HG03575 (cell line): ENCODE measurements around the gene LAMA2.

Source experiments
- ATAC-seq: cut with Tn5 transposase; IDR thresholded peaks from one replicate; pipeline ENCODE4 v1.9.1; 2021; ENCODE audit not compliant: unreplicated experiment, insufficient number of reproducible peaks, low FRiP score; ENCODE audit errors: extremely low read depth

The LAMA2 gene

GRCh38 chr6:129356129-129356528 lies 473.2 kb downstream of the LAMA2 start:
- no peak for ATAC-seq

GRCh38 chr6:129359811-129360681 lies 477.1 kb downstream of the LAMA2 start:
- no peak for ATAC-seq

DNA sequence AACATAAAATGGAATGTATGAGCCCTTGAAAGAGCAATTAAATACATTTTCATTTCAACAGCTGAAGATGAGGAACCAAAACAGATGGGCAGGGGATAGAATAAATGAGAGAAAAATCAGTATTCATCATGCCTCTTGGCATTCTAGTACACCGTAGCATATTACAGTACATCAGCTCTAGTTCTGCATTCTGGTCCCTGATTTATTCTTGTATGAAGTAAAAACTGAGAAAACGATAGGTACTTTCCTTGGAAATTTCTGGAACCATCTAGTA lies 477.7 kb downstream of the LAMA2 start:
- no peak for ATAC-seq

DNA sequence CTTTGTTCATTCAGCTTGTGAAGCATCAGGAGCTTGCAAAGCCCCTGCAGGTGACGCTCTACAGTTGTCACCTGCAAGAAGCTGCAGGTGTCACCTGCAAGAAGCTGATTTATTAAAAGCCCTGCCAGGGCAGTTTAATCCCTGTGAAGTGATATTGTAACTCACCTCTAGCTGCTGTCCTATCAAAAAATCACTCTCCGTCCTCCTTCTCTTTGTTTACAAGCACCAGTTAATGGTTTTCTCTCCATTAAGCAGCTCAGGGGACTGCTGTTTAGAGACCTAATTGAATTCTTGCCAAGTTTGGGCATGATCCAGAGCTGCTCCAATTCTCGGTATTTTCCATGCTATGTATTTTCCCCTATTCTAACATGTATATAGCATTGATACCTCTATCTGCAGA lies 481.1 kb downstream of the LAMA2 start:
- no peak for ATAC-seq

DNA sequence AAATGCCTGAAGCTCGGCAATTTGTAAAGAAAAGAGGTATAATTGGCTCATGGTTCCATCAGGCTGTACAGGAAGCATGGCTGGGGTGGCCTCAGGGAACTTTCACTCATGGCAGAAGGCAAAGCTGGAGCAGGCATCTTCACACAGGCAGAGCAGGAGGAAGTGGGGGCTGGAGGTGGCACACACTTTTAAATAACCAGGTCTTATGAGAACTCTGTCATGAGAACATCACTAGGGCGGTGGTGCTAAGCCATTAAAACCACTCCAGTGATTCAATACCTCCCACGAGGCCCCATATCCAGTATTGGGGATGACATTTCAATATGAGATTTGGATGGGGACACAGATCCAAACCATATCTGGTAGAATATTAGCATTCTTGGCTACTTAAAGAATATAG lies 481.8 kb downstream of the LAMA2 start:
- no peak for ATAC-seq

DNA sequence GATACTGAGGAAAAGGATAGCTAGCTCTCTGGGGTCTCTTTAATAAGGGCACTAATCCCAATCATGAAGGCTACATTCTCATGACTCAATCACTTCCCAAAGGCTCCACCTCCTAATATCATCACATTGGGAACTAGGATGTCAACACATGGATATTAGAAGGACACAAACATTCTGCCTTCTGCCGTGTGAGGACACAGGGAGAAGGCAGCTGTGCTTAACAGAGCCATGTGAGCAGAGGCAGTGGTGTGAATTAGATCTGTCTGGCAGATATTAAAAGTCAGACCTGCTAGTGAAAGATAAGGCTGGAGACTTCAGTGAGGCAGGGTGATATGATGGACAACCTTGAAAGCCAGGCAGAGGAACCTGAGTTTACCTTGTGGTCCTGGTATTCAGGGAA lies 485.1 kb downstream of the LAMA2 start:
- ATAC-seq = no peak

DNA sequence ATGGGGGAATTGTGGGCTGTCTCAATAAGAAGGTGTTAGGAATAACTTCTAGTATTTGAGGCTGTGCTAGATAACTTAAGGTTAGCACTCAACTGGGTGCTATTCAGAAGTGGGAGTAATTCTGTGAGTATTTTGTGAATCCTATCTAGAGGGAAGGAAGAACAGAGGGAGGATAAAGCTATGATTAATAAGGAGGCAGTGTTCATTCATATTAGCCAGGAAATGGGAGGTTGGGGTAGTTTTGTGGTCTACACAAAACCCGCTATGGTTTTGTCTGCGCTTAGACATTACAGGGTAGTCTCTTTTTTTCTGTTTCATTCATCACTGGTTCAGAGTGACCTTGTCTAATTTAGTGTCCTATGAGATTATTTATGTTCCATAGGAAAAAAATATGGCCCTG lies 486.0 kb downstream of the LAMA2 start:
- no peak for ATAC-seq

GRCh38 chr6:129369737-129370136 lies 486.8 kb downstream of the LAMA2 start:
- ATAC-seq = no peak

GRCh38 chr6:129370268-129370916 lies 487.5 kb downstream of the LAMA2 start:
- ATAC-seq = no peak

DNA sequence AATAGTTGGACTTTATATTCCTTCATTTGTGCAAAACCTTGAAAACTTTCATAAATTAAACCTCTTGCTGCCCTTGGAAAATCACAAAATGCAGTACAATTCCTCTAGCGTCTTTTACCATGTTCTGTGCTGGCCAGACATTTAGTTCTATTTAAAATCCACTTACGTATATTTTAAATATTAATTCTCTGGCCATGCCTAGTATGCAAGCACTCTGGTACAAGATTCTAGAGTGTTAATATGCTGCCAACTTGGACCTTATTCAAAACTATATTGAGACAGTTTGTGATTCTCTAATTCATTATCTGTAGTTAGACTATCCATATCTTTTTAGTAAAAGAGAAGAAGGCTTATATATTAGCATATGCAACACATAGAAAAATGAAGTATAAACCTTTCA lies 498.9 kb downstream of the LAMA2 start:
- no peak for ATAC-seq

GRCh38 chr6:129382916-129383315 lies 500.0 kb downstream of the LAMA2 start:
- ATAC-seq = no peak

- ATAC-seq = no peak
Observed at GRCh38 chr6:129385117-129385516, 502.2 kb downstream of the LAMA2 start.

DNA sequence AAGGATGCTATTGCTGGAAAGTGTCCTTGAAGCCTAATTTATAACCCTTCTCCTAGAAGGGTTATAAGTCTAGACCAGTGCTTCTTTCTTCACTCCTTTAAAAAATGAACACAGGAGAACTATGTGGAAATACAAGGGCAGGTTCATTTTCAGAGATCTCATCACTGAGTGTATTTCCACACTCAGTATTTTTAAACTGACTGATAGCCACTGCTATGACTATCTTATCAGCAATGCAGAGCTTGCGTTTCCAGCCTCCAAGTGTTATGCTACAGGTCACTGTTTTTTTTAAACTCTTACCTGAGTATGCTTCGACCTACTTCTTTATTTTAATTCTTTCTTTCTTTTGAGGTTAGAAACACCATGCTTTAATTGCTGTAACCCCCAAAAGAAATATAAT lies 508.0 kb downstream of the LAMA2 start:
- no peak for ATAC-seq

- ATAC-seq = peak; percentile 58
Observed at GRCh38 chr6:129393654-129394053, 510.7 kb downstream of the LAMA2 start.

- ATAC-seq = no peak
Observed at GRCh38 chr6:129398764-129399163, 515.8 kb downstream of the LAMA2 start.

- ATAC-seq = no peak
Observed at GRCh38 chr6:129402244-129402643, 519.3 kb downstream of the LAMA2 start.

- no peak for ATAC-seq
Observed at GRCh38 chr6:129411092-129411491, 528.2 kb downstream of the LAMA2 start.

- no peak for ATAC-seq
Observed at GRCh38 chr6:129416337-129416990, 533.5 kb downstream of the LAMA2 start.

GRCh38 chr6:129417416-129418086 lies 534.6 kb downstream of the LAMA2 start:
- no peak for ATAC-seq

GRCh38 chr6:129419324-129419723 lies 536.4 kb downstream of the LAMA2 start:
- ATAC-seq = no peak
